Neutrophil (primary cell): ENCODE data around the gene GFPT1.

Experiments used
- H3K27ac ChIP-seq: fragments of 200-600 bp; sonication (generic); 2 replicates; pipeline ENCODE4 v1.5.1; 2016; ENCODE audit warnings: mild to moderate bottlenecking, moderate library complexity
- H3K27me3 ChIP-seq: fragments of 200-600 bp; sonication (generic); 2 replicates; pipeline ENCODE4 v1.6.0; 2016; ENCODE audit warnings: mild to moderate bottlenecking
- H3K36me3 ChIP-seq: fragments of 200-600 bp; sonication (generic); 2 replicates; pipeline ENCODE4 v1.5.1; 2017
- H3K4me1 ChIP-seq, 2 experiments: fragments of 200-600 bp in 1 of 2; sonication (generic) in 1 of 2; 1 replicate in 1 of 2; 2 replicates in 1 of 2; pipeline versions ENCODE4 v1.5.1 to v1.6.1; 2013 to 2016; ENCODE audit warnings: low read depth in 1 of 2, low read length in 1 of 2, mild to moderate bottlenecking in 1 of 2, moderate library complexity in 1 of 2; ENCODE audit not compliant: control insufficient read depth in 1 of 2, insufficient read depth in 1 of 2
- H3K4me3 ChIP-seq, 2 experiments: fragments of 200-600 bp in 1 of 2; sonication (generic) in 1 of 2; 1 replicate in 1 of 2; 2 replicates in 1 of 2; pipeline ENCODE4 v1.5.1; 2013 to 2016; ENCODE audit warnings: low read depth in 1 of 2, low read length in 1 of 2, mild to moderate bottlenecking in 1 of 2, moderate library complexity in 1 of 2
- H3K9me3 ChIP-seq: fragments of 200-600 bp; sonication (generic); 2 replicates; pipeline ENCODE4 v1.5.1; 2016
- TF ChIP-seq, protein P1 (sequence below): fragments of 200-600 bp; sonication (generic); IDR thresholded peaks from 2 replicates; pipeline ENCODE4 v1.5.1; 2016; ENCODE audit warnings: antibody characterized with exemption

The GFPT1 gene

DNA sequence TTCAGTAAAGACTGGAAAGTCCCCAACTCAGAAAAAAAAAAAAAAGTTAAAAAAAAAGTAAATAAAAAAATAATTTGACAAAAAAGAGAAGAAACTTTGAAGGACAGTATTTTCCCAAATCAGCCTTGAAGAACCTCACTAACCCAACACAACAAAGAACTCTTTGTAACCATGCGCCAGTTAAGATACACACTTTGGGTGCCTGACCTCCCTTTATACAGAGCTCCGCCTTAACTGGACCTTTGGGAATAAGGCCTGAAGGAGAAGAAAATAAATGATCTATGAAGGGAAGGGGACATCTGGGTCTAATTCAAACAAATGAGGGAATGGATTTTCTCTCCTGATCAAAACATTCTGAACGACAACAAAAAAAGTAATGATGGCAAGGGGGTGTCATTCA, 2.2 kb upstream of the GFPT1 start:
- H3K4me1 ChIP-seq: peaks cover 27 to 30% of the 10 kb centered on the region in 2 experiments
- H3K27ac ChIP-seq: no peak overlapping the region
- peaks cover 10% of the 10 kb centered on the region for H3K36me3 ChIP-seq
- H3K4me3 ChIP-seq: no peak overlapping the region
- no peaks in the 10 kb centered on the region for H3K9me3 ChIP-seq
- TF ChIP-seq, protein P1, sequence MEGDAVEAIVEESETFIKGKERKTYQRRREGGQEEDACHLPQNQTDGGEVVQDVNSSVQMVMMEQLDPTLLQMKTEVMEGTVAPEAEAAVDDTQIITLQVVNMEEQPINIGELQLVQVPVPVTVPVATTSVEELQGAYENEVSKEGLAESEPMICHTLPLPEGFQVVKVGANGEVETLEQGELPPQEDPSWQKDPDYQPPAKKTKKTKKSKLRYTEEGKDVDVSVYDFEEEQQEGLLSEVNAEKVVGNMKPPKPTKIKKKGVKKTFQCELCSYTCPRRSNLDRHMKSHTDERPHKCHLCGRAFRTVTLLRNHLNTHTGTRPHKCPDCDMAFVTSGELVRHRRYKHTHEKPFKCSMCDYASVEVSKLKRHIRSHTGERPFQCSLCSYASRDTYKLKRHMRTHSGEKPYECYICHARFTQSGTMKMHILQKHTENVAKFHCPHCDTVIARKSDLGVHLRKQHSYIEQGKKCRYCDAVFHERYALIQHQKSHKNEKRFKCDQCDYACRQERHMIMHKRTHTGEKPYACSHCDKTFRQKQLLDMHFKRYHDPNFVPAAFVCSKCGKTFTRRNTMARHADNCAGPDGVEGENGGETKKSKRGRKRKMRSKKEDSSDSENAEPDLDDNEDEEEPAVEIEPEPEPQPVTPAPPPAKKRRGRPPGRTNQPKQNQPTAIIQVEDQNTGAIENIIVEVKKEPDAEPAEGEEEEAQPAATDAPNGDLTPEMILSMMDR: no peak
- no peaks in the 10 kb centered on the region for H3K27me3 ChIP-seq

DNA sequence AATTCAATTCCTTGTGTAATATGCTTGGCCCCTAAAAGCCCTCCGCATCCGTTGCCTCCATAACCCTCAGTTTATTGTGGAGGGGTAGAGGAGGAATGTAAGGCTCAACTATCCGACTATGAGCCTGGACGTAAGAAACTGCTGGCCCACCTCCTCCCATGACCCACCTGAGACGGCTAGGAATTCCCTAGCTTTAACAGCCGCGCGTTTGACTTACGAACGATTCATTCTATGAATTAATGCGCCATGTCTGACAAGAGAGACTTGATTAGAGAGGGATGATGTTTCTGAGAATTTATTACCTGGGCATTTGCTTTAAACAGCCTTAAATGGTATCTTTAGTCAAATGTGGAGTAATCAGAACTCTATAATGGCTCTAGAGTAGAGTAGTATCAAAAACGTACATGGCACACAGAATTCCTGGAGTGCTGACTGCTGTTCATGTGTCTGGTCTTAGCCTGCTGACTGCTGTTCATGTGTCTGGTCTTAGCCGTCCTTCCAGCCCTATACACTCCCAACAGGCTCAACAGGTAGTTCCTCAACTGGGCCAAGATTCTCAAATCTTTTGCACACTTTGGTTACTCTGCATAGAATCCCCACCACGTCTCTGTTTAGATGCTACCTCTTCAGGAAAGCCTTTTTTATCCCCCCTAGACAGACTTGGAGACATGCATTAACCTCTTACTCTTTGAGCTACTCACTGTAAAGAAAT, 899 bp upstream of the GFPT1 start:
- Histone ChIP-seq H3K4me1 (peaks cover 32 to 35% of the 10 kb centered on the region in 2 experiments), H3K9me3 (no peaks in the 10 kb centered on the region), H3K36me3 (no peaks in the 10 kb centered on the region), H3K27me3 (no peaks in the 10 kb centered on the region), H3K4me3 (peak overlapping the region; percentile 71 to 98), H3K27ac (no peak overlapping the region)
- TF ChIP-seq, protein P1: no peak

DNA sequence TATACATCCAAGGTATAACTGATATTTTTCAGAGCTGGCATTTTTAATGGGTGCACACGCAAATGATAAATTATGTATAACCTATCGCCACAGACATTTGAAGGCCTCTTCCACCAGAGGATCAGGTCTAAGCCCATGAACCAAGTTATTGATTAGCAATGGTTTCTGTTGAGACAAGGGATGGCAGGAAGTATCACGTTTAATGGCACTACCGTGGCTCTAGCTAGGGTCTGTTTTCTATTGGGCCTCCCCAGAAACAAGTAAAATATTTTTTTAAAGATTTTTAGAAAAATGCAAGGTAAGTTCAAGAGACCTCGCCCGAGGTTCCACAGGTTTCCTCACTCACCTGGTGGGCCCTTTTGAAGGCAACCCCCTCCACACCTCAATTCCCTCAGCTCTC, 667 bp downstream of the GFPT1 start:
- H3K4me3 ChIP-seq: peak overlapping the region; percentile 71 to 98
- no peaks in the 10 kb centered on the region for H3K27me3 ChIP-seq
- no peaks in the 10 kb centered on the region for H3K9me3 ChIP-seq
- peak overlapping the region; percentile 84 for H3K27ac ChIP-seq
- H3K4me1 ChIP-seq: peaks cover 39 to 40% of the 10 kb centered on the region in 2 experiments
- TF ChIP-seq, protein P1: no peak
- H3K36me3 ChIP-seq: no peaks in the 10 kb centered on the region

DNA sequence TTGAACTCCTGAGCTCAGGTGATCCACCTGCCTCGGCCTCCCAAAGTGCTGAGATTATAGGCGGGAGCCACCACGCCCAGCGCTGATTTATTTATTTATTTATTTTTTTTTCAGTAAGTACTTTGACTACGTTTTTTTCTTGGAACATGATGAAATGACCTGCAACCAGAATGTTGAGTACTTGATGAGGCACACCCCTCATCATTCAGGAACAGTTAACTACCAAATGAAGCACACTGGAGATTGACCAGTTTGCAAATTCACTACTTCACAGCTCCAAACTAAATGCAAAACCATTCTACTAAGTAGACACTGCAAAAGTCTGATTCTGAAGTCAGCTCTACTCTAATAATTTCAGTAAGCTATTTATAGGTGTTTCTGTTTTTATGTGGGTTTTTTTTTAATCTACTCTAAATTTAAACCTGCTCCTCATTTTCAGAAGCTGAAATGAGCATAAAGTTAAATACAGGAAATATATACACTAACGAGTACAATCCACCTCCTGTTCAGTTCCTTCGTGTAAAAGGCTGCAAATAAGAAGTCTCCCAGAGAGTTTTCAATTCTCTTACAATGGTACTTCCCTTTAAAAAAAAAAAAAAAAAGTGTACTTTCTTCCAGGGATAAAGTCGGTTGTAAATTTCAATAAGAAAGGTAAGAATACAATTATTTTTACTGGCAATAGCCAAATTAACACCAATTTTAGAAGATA, 1.4 kb downstream of the GFPT1 start:
- peaks cover 36% of the 10 kb centered on the region in 2 experiments for H3K4me1 ChIP-seq
- TF ChIP-seq, protein P1: no peak
- H3K27me3 ChIP-seq: no peaks in the 10 kb centered on the region
- no peaks in the 10 kb centered on the region for H3K36me3 ChIP-seq
- no peaks in the 10 kb centered on the region for H3K9me3 ChIP-seq
- no peak overlapping the region for H3K27ac ChIP-seq
- no peak overlapping the region for H3K4me3 ChIP-seq

DNA sequence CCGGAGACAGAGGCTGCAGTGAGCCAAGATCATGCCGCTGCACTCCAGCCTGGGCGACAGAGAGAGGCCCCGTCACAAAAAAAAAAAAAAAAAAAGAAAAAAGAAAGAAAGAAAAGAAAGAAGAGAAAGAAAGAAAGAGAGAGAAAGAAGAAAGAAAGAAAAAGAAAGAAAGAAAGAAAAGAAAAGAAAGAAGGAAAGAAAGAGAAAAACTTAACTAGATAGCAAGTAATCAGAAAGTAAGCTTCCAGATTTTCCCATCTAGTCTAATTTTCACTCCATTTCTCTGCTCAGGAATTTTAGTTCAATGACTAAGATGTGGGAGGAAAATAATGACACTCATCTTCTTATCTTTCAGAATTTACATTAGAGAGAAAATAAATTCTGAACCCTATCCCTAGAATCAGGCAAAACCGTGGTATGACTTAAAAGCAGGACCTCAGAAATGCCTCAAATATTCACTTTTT, 2.4 kb downstream of the GFPT1 start:
- H3K4me1 ChIP-seq: peaks cover 32 to 33% of the 10 kb centered on the region in 2 experiments
- TF ChIP-seq, protein P1: no peak
- no peak overlapping the region for H3K4me3 ChIP-seq
- H3K27me3 ChIP-seq: no peaks in the 10 kb centered on the region
- no peak overlapping the region for H3K27ac ChIP-seq
- H3K36me3 ChIP-seq: no peaks in the 10 kb centered on the region
- H3K9me3 ChIP-seq: no peaks in the 10 kb centered on the region
